DMS 273 (cell line): Measurements from ENCODE around the gene PDXP.

Source experiments
- DNase-seq: peaks from one replicate; lab custom pipeline; 2025; ENCODE audit not compliant: unreplicated experiment; lab: John Stamatoyannopoulos, UW

The PDXP gene

GRCh38 chr22:37627545-37627944 lies 31.0 kb upstream of the PDXP start:
- DNase-seq, result no peak

- DNase-seq, result no peak
These were observed 29.7 kb upstream of the PDXP start for GRCh38 chr22:37628830-37629229.

- no peak for DNase-seq
These were observed 28.6 kb upstream of the PDXP start for GRCh38 chr22:37629928-37630327.

GRCh38 chr22:37630839-37631435 lies 27.6 kb upstream of the PDXP start:
- DNase-seq, result no peak

GRCh38 chr22:37631448-37632173 lies 26.9 kb upstream of the PDXP start:
- no peak for DNase-seq

GRCh38 chr22:37632174-37633088 lies 26.1 kb upstream of the PDXP start:
- DNase-seq, result no peak

- DNase-seq, result no peak
These were observed 25.4 kb upstream of the PDXP start for GRCh38 chr22:37633089-37633624.

- DNase-seq, result peak; percentile 93
These were observed 24.7 kb upstream of the PDXP start for GRCh38 chr22:37633625-37634416.

GRCh38 chr22:37634417-37634924 lies 24.1 kb upstream of the PDXP start:
- peak; percentile 49 for DNase-seq

GRCh38 chr22:37635157-37635556 lies 23.4 kb upstream of the PDXP start:
- no peak for DNase-seq

GRCh38 chr22:37636186-37636948 lies 22.2 kb upstream of the PDXP start:
- DNase-seq, result peak; percentile 55

- no peak for DNase-seq
These were observed 21.6 kb upstream of the PDXP start for GRCh38 chr22:37636949-37637273.

- DNase-seq, result peak; percentile 22
These were observed 20.0 kb upstream of the PDXP start for GRCh38 chr22:37638391-37639069.

- peak; percentile 58 for DNase-seq
These were observed 19.3 kb upstream of the PDXP start, which contains the start of gene SH3BP1 for GRCh38 chr22:37639070-37639760. TSS of gene SH3BP1 (plus strand) at chr22:37639669. CDS start at chr22:37639788, 119 bp downstream.

GRCh38 chr22:37639771-37640590 lies 18.5 kb upstream of the PDXP start:
- DNase-seq, result no peak

- no peak for DNase-seq
These were observed 17.6 kb upstream of the PDXP start for GRCh38 chr22:37640591-37641560.

GRCh38 chr22:37641561-37641949 lies 17.0 kb upstream of the PDXP start:
- DNase-seq, result no peak
